GM18858 (cell line): Measurements from ENCODE around the gene ATP5PO.

Experiments used
- ATAC-seq: cut with Tn5 transposase; IDR thresholded peaks from one replicate; pipeline ENCODE4 v1.9.1; 2021; ENCODE audit not compliant: unreplicated experiment

ATP5PO gene, protein sequence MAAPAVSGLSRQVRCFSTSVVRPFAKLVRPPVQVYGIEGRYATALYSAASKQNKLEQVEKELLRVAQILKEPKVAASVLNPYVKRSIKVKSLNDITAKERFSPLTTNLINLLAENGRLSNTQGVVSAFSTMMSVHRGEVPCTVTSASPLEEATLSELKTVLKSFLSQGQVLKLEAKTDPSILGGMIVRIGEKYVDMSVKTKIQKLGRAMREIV

DNA sequence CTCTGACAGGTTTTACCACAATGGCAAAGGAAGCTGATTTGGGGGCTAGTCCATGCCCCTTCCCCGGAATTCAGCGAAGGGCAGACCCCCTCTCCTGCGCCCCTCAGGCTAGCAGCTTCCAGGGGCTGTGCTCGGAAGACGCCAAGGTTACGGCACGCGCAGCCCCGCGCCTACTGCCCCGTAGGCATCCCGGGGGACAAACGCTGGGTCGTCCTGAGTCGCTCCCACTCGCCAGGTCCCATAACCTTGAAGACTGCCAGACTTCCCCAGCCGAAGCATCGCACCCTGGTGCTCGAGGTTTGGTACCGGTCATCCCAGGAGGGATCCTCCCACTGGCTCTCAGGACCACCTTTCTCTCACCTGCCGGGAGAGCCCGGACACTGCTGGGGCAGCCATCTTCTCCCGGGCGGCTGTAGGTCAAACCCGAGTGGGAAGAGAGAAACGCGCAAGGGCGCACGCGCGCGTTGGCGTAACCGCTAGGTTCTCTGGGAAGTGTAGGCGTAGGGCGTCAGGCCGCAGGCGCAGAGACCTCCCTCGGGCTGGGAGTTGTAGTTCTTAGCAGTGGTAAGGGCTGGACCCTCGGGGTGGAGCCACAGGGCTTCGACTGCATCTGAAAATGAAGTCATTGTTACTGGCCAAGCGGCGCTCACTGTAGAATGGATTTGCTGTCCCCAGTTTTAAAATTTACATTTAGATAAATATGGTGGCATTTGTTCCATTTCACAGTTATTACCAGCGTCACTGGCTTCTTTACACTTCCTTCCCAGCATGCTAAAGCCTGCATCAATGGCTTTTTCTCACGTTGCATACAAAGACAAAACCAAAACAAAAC lies at the start of gene ATP5PO:
ATP5PO (minus strand) TSS at position 437 of the 832 bp plus-strand sequence; CDS start at position 396, 41 bp downstream.
- peak; percentile 97 for ATAC-seq

DNA sequence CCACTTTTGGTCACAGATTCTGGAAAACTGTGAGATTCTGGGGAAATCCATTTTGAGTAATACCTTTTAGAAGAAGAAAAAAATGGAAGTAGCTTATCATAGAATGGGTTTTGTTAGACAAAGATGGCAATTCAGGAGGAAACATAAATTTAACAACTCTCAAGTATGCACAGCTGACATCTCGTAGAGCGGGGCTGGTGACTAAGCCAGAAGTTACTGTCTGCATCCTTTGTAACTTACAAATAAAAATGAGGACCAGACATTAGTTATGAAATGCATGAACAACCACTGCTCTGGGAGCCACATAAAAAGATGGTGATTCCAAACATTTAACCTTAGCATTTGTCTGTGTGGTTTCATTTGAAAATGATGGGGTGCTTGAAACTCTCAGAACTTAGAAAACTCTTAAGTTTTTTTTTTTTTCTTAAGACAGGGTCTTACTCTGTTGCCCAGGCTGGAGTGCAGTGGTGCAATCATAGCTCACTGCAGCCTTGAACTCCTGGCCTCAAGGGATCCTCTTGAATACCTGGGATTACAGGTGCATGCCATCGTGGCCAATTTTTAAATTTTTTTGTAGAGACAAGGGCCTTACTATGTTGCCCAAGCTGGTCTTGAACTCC lies 49.2 kb upstream of the ATP5PO start:
- ATAC-seq = no peak

DNA sequence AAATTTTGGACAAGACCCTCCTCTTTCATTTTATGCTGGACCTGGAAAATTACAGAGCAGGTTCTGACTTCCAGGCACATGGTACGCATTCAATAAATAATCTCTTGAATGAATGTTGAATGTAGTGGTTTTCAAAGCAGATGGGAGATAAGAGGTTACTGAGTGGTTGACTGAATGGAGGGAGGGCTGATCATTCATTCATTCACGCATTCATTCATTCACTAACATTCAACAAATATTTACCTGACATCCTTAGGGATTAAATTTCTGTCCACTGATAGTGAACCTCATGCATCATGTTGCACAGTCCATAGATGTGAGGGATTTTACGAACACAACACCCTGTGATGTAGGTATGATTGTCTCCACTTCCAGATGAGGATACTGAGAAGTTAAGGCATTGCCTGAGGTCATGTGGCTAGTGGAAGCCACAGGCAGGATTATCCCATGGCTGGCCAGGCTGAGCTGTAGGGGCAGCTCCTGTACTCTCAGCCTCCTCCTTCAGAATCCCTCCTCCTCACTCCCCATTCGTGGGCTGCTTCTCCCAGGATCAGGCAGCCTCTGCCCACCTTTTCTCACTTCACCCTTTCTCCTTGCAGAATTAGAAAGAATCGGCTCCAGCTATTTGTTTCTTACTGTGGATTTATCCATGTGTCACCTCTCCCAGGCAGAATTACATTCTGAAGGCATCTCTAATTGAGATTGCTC lies 48.4 kb upstream of the ATP5PO start:
- ATAC-seq = no peak

DNA sequence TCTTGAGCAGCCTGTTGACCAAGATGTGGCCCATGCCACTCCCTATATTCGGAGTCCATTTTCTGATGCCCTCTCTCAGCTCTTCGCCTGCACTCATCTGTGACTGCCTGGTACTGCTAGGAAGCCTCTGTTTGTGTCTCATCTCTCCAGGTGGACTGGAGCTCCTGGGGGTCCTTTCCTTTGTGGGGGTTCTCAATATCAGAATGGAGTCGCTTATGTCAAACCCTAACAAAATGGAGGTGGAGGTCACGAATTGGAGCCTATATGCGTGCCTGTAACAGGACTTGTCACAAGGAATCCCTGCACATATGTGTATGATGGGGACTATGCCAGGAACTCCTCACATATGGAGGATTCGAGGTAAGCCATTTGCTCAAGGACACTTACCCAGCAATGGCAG lies 46.7 kb upstream of the ATP5PO start:
- no peak for ATAC-seq

DNA sequence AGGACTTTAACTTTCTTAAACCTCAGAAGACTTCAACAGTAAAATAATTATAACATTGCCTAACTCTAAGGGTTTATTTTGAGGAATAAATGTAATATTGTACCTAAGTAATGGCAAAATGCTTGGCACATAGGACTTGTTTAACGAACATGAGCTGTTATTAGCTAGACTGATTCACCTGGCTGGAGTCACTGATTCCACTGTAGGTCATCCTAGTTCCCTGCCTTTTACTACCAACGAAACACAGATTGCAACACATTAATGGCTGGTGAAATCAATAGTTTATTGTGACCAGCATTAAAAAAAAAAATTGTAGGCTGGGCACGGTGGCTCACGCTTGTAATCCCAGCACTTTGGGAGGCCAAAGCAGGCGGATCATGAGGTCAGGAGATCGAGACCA lies 45.5 kb upstream of the ATP5PO start:
- no peak for ATAC-seq

DNA sequence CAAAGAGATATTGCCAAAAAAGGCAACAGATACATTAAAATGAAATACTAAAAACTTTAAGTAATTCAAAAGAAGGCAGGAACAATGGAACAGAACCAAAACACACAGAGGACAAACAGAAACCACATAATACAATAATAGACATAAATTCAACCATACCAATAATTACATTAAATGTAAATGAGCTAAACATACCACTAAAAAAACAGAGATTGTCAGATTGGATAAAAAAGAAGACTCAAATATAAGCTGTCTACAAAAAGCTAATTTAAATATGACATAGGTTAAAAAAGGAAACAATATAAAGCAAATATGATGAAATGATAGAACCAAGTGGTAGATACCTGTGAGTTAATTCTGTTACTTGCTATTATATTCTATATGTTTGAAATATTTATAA lies 44.1 kb upstream of the ATP5PO start:
- ATAC-seq = no peak

DNA sequence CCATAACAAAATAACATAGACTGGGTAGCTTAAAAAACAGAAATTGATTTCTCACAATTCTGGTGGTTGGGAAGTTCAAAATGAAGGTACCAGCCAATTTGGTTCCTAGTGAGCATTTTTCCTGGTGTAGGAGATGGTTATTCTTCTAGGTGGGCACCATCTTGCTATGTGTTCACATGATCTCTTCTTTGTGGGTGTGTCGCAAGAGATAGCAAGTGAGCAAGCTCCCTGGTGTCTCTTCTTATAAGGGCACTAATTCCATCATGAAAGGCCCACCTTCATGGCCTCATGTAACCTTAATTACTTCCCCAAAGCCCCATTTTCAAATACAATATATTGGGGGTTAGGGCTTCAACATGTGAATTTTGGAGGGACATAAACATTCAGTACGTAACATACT lies 38.8 kb upstream of the ATP5PO start:
- no peak for ATAC-seq

DNA sequence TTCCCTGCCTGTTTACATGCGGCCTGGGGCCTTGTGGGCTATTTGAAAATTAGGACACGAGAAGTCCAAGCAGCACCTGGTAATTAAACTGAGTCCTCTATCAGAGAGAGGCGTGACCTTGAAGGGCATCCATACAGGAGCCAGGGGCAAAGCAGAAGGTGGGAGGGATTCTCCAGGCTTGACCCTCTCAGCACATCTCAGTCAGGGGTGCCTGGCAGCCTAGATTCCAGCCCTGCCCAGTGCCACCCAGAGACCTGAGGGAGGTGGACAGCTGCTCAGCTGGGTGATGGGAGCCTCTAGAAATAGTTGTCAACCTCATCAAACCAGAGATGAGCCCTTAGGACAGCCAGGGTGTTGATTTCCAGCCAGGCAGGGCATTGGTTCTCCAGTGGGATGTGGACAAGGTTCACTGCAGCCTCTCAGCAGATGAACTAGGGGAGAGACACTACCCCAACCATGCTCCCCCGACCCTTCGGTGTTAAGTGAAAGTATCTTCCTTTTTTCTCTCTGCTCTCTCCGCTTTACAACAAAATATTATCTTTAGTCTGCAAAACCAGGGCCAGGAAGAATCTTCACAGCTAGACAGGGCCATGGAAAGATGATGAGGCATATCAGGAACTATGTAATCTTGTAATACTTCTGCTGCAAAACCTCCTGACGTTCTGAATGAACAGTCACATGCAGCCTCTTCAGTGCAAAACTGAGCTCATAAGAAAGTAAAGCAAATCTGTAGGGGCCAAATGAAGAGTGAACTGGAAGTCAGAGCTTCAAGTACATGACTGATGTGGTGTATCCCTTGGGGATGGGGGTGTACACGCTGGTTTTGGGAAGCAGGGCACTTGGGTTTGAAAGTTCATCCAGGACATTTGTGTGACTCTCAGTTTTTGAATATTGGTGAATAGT lies 35.9 kb upstream of the ATP5PO start:
- ATAC-seq = no peak

DNA sequence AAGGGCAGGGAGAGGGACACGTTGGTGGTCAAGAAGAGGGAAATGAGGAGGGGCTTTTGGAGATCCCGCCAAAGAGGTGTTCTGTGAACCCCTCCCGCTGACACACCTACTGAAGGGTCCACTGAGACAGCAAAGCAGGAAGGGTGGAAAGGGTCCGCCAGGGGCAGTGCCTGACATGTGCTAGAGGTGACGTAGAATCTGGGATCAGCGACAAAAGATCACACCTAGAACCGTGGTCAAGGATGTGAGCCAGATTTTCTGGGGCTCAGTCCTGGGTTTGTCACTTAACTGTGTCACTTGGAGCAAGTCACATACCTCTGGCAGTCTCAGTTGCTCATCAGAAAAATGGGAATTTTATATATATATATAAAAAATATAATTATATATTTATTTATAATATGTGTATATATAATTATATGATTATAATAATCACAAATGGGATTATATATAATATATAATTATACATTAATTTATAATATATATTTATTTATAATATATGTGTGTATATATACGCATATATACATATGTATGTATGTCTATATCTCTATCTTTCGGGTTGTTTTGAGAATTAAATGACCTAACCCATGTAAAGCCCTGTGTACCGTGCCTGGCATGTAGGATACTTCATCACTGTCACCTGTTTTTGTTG lies 35.0 kb upstream of the ATP5PO start:
- ATAC-seq = no peak

DNA sequence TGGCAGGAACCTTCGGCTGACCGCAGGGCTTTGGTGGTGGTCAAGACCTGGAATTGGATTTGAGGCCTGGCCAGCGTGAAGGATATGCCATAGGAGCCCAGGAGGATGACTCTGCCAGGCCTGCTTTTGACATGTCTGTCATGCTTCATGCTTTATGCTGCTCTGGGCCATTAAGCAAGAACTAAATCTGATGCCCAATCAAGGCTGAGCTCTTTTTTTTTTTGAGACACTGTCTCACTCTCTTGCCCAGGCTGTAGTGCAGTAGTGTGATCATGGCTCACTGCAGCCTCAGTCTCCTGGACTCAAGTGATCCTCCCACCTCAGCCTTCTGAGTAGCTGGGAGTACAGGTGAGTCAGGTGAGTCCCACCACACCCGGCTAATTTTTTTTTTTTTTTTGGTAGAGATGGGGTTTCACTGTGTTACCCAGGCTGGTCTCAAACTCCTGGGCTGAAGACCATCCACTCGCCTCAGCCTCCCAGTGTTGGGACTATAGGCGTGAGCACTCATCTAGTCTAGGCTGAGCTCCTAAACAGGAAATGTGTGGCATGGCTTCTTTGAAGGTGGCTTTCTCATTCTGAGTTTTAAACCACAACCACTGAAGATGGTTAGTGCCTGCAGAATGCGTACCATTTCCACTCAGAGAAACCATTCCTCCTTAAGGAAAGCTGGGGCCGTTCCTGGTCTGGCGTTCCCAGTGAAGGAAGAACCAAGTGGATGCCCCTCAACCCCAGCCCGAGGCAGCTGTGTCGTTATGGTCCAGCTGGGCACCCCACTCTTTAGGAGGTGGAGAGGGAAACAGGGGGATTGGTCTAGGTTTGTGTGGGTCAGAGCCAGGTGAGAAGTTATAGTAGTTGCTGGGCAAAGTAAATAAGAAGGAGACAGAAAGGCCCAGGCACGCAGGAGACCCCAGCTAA lies 34.2 kb upstream of the ATP5PO start:
- ATAC-seq = peak; percentile 31

DNA sequence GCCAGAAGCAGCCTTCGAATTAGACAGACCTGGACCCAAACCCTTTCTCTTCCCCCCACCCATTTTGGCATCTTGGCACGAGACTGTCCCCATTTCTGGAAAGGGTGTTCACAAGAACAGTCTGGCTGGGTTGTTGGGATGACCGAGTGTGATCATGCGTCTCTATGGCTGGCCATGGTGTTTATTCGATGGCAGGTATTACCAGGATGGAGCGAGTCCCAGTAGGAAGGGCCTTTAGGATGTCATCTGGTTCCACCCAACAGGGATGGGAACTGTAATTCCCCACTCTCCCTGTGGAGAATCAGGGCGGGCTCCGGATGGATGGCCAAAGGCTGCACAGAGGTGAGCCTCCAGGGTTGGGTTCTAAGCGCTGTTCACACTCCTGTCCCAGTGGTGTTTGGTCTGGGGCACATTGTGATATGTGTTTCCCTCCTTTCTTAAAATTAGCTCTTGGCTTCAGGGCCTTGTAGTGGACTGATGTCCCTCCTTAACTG lies 33.4 kb upstream of the ATP5PO start:
- ATAC-seq = no peak

DNA sequence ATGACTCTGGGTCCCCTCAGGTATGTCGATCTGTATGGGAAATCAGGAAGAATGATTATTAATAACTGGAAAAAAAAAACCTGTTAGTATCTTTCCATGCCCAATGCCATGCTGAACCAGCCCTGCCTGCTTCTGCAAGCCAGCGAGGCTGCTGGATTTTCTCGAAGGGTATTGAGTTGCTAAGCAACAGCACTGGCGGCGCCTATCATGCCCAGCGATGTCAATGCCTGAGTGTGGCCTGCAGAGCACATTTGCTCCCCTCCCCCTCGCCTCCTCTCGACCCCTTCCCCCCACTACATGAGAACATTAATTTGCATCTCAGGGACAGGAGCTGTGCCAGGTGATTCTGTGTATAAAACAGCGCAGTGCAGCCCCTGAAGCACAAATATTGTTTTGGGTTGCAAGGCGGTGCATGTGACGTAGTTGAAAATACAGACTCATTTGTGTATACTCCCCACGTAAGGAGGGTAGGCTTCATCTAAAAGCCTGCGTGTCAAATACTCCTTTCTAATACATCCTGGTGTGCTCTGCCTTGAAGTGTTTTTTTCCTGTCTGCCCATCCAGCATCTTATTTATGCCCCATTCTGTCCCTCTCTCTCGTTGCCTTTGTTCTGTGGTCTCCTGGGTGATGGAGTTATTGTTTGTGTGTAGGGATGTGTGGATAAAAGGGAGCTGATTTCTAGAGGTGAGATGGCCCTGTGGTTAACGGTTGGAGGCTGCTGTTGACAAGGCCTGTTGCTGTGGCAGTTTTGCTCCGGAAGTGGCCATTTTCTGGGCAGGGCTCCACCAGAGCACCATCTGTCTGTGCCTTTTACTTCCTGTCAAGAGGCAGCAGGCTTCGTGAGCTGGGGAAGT lies 32.7 kb upstream of the ATP5PO start:
- peak; percentile 29 for ATAC-seq

DNA sequence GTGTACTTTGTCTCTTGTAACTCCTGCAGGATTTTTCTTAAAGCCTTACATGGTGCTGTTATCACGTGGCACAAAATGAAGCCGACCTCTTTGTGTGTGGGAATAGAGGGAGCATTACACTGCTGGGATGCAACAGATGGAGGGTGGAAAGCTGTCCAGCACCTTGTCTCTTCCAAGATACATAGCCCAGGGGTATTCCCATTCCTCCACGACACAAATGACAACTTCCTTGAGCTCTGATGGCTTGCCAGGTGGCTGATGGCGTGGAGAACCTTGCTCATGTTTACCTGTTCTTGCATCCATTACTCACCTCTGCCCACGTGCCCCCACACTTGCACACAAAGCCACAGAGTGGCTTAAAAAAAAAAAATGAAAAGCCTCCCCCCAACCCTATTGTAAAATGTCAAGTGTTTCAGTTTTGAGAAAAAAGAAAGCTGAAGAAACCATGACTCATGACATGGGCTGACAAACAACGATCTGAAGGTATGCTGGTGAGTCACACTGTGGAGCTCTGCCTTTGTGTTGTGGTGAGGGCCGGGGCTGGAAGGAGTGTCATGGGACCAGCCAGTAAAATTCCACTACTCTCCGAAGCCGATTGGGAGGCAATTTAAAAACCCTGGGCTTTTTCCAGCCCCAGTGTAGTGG lies 32.0 kb upstream of the ATP5PO start:
- ATAC-seq = peak; percentile 43

DNA sequence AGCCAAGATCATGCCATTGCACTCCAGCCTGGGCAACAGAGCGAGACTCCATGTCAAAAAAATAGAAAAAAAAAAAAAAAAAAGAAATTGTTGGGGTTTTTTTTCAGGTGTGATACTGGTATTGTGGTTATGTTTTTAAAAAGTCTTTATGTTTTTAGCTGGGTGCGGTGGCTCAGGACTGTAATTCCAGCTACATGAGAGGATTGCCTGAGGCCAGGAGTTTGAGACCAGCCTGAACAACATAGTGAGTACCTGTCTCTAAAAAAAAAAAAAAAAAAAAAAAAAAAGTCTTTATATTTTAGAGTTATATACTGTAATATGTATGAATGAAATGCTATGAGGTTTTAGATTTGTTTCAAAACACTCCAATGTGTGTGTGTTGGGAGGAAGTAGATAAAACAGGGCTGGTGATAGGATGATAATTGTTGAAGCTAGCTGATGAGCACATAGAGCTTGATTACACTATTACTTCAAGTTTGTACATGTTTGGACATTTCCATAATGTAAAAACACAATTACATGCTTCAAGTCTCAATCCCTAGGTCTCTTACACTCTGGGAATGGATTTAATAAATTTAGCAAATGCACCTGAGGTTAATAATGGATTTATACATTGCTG lies 30.2 kb upstream of the ATP5PO start:
- ATAC-seq = no peak

DNA sequence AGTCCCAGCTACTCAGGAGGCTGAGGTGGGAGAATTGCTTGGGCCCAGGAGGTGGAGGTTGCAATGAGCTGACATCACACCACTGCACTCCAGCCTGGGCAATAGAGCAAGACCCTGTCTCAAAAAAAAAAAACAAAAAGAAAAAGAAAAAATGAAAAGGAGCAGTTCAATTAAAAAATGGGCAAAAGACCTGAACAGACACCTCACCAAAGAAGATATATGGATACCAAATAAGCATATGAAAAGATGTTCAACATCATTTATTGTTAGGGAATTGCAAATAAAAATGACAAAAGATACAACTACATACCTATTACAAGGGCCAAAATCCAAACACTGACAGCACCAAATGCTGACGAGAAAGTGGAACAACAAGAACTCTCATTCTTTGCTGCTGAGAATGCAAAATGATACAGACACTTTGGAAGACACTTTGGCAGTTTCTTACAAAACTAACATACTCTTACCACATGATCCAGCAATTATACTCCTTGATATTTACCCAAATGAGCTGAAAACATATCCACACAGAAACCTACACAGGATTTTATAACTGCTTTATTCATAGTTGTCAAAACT lies 28.7 kb upstream of the ATP5PO start:
- no peak for ATAC-seq

DNA sequence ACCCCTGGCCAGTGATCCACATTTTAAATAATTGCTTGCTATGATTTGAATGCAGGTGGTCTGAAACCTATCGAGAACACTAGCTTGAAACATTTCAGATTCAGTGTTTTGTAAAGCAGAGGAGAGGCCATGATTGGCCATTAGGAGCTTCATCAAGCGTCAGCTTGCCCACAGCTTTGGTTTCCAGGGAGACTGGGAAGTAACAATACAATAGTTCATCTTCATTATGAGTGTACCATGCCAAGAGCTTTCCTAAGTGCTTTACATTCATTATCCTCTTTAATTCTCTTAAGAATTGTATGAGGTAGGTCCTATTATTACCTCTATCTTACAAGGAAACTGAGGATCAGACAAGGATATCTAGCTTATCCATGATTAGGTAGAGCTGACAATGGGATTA lies 27.7 kb upstream of the ATP5PO start:
- no peak for ATAC-seq

DNA sequence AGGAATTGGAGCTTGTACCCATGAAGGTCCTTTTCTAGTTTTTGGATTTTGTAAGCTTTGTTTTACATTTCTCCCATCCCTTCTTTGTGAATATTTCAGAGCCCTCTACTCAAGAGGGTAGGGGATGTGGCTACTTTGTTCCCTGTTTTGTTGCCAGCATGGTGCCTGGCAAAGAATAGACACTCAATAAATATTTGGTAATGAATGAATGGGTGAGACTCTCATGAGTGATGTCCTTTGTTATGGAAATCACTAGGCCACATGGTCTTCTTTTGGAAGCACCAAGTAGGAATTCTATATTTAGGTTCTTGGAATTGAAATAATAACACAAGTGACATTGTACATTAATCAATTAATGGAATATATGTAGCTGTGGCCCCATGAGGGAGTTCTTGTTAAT lies 26.8 kb upstream of the ATP5PO start:
- ATAC-seq = no peak
